ENCODE data around the gene WDR75.

DNA sequence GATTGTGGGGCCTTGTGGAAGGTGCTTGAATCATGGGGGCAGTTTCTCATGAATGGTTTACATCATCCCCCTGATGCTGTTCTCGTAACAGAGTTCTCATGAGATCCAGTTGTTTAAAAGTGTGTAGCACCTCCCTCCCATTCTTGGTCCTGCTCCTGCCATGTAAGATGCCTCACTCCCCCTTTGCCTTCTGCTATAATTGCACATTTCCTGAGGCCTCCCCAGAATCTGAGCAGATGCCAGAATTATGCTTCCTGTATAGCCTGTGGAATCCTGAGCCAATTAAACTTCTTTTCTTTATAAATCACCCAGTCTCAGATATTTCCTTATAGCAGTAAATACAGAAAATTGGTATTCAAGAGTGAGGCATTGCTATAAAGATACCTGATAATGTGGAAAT lies 15.6 kb upstream of the WDR75 start:
- TF ChIP-seq POLR2AphosphoS5 (IDR thresholded peaks at IDR 0.05; ENCODE audit: low read depth), result no peak
- TF ChIP-seq CTCF (IDR thresholded peaks at IDR 0.05; ENCODE audit: insufficient read depth, low read length), result no peak

All from HL-60 (cell line).